Measurements from ENCODE around the gene SLC7A1. TPM values are rescaled to one million over a fixed set of nuclear protein-coding genes. Genes with fewer than 3 reads are reported as not detected.

The SLC7A1 gene
- total and polyA plus RNA-seq, 12 donors, result 3.8 to 29.2 (median 17.4) TPM

DNA sequence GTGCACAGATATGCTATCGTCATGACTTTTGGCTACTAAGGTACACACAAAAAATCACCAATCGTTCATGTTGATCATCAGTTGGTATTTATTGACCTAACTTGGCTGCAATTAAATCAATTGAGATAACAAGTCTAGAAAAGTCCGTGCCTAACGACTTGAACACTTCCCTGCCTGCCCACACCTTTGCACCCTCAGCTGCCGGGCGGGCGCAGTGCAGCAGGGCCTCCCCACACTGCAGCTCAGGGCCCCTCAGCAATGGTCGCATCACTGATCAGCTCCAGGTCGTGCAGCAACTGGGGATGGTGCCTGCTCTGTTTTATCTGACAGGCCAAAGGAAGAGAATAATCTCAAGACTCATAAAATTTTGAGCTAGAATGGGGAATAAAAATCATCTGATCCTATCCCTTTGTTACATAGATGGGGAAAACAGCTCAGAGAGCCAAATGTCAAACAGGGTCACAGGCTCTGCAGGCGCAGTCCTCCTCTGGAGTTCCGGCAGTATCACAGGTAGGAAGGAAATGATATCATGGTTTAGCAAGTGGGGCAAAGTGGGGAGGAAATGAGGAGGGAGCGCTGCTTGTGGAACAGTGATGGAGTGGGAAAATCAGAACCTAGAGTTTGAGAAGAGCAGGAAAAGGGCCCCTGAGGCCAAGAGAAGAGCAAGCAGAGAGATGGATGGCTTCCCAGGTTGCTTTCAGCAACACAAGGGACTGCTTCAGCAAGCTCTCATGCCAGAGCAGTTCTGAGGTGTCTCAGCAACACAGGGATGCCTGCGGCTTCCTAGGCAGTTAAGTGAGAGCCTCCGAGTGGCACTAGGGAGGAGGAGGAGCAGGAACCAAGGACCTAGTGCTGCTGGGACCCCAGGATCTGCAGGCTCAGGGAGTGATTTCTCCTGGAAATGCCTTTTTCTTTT, 57.5 kb downstream of the SLC7A1 start:
- Histone ChIP-seq H3K4me3 (no peak overlapping the region), H3K9me3 (no peaks in the 10 kb centered on the region), H3K4me1 (peaks cover 0 to 24% (median 4%) of the 10 kb centered on the region in 9 donors), H3K27me3 (no peaks in the 10 kb centered on the region), H3K27ac (no peak overlapping the region), H3K36me3 (peaks cover 0 to 32% (median 0%) of the 10 kb centered on the region in 9 donors)
- intact Hi-C loops (cut with DNase I), result no loop called here
- DNase-seq (no peak), ATAC-seq (peak in 1 of 8 donors; percentile 40)
- 76 to 79% methylated on average over 14 of the region's 14 CpGs for WGBS, 2 donors
- TF ChIP-seq, protein P1, sequence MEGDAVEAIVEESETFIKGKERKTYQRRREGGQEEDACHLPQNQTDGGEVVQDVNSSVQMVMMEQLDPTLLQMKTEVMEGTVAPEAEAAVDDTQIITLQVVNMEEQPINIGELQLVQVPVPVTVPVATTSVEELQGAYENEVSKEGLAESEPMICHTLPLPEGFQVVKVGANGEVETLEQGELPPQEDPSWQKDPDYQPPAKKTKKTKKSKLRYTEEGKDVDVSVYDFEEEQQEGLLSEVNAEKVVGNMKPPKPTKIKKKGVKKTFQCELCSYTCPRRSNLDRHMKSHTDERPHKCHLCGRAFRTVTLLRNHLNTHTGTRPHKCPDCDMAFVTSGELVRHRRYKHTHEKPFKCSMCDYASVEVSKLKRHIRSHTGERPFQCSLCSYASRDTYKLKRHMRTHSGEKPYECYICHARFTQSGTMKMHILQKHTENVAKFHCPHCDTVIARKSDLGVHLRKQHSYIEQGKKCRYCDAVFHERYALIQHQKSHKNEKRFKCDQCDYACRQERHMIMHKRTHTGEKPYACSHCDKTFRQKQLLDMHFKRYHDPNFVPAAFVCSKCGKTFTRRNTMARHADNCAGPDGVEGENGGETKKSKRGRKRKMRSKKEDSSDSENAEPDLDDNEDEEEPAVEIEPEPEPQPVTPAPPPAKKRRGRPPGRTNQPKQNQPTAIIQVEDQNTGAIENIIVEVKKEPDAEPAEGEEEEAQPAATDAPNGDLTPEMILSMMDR (IDR thresholded peaks at IDR 0.05), result no peak

DNA sequence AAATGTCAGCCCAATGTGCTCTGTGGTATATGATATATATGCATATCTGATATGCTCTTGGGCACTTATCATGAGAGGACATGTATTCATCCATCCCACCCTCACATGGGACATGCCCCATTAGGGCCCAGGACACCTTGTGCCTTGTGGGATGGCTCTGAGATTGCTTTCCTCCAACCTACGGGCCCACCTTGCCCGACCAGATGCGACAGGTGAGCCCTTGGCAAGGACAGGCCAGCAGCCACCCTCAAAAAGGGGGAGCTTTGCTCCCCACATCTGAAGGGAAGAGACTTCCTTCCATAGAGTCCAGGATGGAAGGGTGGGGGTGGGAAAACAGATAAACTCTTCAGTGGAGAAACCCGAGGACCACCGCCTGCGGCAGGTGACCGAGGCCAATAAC, 58.6 kb downstream of the SLC7A1 start:
- no peak overlapping the region for H3K4me3 ChIP-seq

DNA sequence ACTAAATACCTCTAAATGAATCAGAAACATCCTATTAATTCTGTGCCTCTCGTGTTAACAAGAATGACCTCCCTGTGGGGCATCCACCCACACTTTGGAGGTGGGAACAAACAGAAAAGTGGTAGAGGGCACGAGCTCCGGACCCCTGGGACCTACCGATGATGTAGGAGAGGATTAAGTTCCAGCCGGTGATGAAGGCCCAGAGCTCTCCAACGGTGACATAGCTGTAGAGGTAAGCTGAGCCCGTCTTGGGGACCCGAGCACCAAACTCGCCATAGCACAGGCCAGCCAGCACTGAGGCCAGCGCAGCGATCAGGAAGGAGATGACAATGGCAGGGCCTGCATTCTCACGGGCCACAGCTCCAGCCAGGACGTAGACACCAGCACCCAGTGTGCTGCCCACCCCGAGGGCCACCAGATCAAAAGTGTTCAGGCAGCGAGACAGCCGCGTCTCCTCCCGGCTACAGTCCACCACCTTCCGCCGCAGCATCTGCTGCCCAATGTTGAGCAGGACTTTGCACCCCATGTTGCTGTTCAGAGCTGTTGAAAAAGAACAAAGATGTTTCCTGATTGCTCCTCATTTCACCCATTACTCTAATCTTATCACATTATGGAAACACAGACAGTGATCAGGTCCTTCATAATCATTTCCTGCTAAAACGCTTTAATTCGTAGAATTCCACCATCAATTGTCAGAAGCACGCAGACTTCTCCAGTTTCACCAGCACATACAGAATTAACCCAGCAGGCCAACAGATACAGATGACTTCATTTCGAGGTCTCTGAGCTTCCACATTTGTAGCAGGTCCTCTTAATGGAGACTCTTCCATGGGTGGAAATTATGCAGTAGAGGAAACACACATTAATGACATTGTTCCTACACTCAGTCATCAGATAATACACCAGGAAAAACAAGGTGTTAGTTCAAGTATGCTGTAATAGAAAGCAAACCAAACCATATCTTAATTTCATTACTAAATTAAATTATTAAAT, 59.5 kb downstream of the SLC7A1 start:
- Histone ChIP-seq H3K36me3 (peaks cover 0 to 52% (median 0%) of the 10 kb centered on the region in 9 donors), H3K27ac (no peak overlapping the region), H3K4me3 (no peak overlapping the region), H3K4me1 (peaks cover 0 to 24% (median 4%) of the 10 kb centered on the region in 9 donors), H3K9me3 (no peaks in the 10 kb centered on the region), H3K27me3 (no peaks in the 10 kb centered on the region)
- intact Hi-C loops (cut with DNase I), result no loop called here
- WGBS, 2 donors, result 92 to 93% methylated on average over 24 of the region's 24 CpGs
- TF ChIP-seq, protein P1 (IDR thresholded peaks at IDR 0.05), result no peak
- DNase-seq (no peak), ATAC-seq (no peak)

More for the DNA sequence above, 58.6 kb downstream of the SLC7A1 start:
- Histone ChIP-seq H3K27me3 (no peaks in the 10 kb centered on the region), H3K9me3 (no peaks in the 10 kb centered on the region), H3K27ac (no peak overlapping the region), H3K4me1 (peaks cover 0 to 24% (median 4%) of the 10 kb centered on the region in 9 donors), H3K36me3 (peaks cover 0 to 43% (median 0%) of the 10 kb centered on the region in 9 donors)
- intact Hi-C loops (cut with DNase I), result no loop called here
- 97% methylated on average over 7 of the region's 7 CpGs for WGBS, 2 donors
- DNase-seq (no peak), ATAC-seq (no peak)
- TF ChIP-seq, protein P1 (IDR thresholded peaks at IDR 0.05), result no peak

DNA sequence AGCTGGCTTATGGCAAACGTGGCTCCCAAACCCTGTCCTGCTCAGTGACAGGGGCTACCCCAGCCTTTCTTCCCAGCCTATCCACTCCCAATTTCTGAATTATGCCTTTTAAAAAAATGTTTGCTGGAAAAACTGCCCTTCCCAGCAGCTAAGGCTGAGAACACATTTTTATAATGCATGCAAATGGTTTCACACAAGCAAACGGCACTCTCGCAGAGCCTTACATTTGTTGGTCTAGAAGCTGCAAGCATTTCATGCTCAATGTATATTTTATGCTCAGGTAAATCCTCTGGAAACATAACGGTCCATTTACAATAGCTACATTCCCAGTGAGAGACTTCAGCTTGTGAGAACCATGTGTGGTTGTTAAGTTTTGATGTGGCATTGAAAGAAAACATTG, 61.4 kb downstream of the SLC7A1 start:
- no peak for ATAC-seq
- 96 to 97% methylated on average over 4 of the region's 4 CpGs for WGBS, 2 donors
- Histone ChIP-seq H3K9me3 (no peaks in the 10 kb centered on the region), H3K27me3 (no peaks in the 10 kb centered on the region), H3K4me3 (no peak overlapping the region), H3K36me3 (peaks cover 0 to 71% (median 4%) of the 10 kb centered on the region in 9 donors), H3K4me1 (peaks cover 0 to 17% (median 4%) of the 10 kb centered on the region in 9 donors), H3K27ac (no peak overlapping the region)
- intact Hi-C loops (cut with DNase I), result no loop called here
- DNase-seq, result no peak
- TF ChIP-seq, protein P1 (IDR thresholded peaks at IDR 0.05), result no peak
